IMR-90 (cell line): ENCODE data around the gene SULT1E1. TPM values are rescaled to one million over a fixed set of nuclear protein-coding genes. Genes with fewer than 3 reads are reported as not detected.

ENCODE experiments used
- ATAC-seq: fragments of 200-7000 bp; cut with Tn5 transposase; 2 replicates; pipeline ENCODE4 v1.9.1; 2020; ENCODE audit warnings: low read depth, mild to moderate bottlenecking, moderate library complexity
- BruUV-seq: library from RNA; stranded (reverse); fragments of 400-500 nt; replicated peaks from 2 replicates; lab custom pipeline; 2021; lab: Mats Ljungman, UMichigan
- CTCF ChIA-PET: fragments of 300-600 bp; formaldehyde crosslinking; extraction: SDS; loops from one replicate; lab custom pipeline; 2021; ENCODE audit warnings: antibody characterized with exemption; lab: Yijun Ruan, JAX
- POLR2A ChIA-PET: fragments of 300-600 bp; sonication (Branson Sonifier 250); formaldehyde crosslinking; loops from one replicate; lab custom pipeline; 2022; ENCODE audit warnings: antibody characterized with exemption; ENCODE audit not compliant: unreplicated experiment; lab: Charles Lee
- DNase-seq: peaks from one replicate; pipeline ENCODE4 v3.0.0; 2013
- H2AFZ ChIP-seq: replicated peaks from 2 replicates; pipeline ENCODE3; 2013; ENCODE audit warnings: low read length, mild to moderate bottlenecking; ENCODE audit not compliant: poor library complexity
- H2AK5ac ChIP-seq: 2 replicates; pipeline ENCODE4 v1.6.1; 2013; ENCODE audit warnings: low read depth, low read length, inconsistent platforms
- H2AK9ac ChIP-seq: replicated peaks from 2 replicates; pipeline ENCODE3; 2013; ENCODE audit warnings: mild to moderate bottlenecking, low read depth, low read length, moderate library complexity; ENCODE audit not compliant: poor library complexity
- H2BK120ac ChIP-seq: 2 replicates; pipeline ENCODE4 v1.6.1; 2013; ENCODE audit warnings: low read depth, low read length, inconsistent platforms
- H2BK15ac ChIP-seq: 3 replicates; pipeline ENCODE4 v1.6.1; 2013; ENCODE audit warnings: low read depth, low read length, inconsistent platforms
- H2BK20ac ChIP-seq: 2 replicates; pipeline ENCODE4 v1.6.1; 2013; ENCODE audit warnings: low read depth, mild to moderate bottlenecking, inconsistent platforms, low read length, moderate library complexity
- H2BK5ac ChIP-seq: 2 replicates; pipeline ENCODE4 v1.6.1; 2013; ENCODE audit warnings: mild to moderate bottlenecking, low read depth, low read length, inconsistent platforms; ENCODE audit not compliant: poor library complexity, severe bottlenecking
- H3K14ac ChIP-seq: replicated peaks from 2 replicates; pipeline ENCODE4 v1.6.1; 2013; ENCODE audit warnings: low read depth, low read length, inconsistent platforms
- H3K18ac ChIP-seq: 2 replicates; pipeline ENCODE4 v1.6.1; 2013; ENCODE audit warnings: low read depth, low read length, control low read depth
- H3K23ac ChIP-seq: 2 replicates; pipeline ENCODE4 v1.6.1; 2013; ENCODE audit warnings: low read depth, low read length, inconsistent platforms
- H3K27ac ChIP-seq: 2 replicates; pipeline ENCODE4 v1.5.1; 2013; ENCODE audit warnings: mild to moderate bottlenecking, control low read depth, low read length; ENCODE audit not compliant: insufficient read depth
- H3K27me3 ChIP-seq: 2 replicates; pipeline ENCODE4 v1.6.1; 2013; ENCODE audit warnings: low read length; ENCODE audit not compliant: control insufficient read depth, insufficient read depth
- H3K36me3 ChIP-seq: 2 replicates; pipeline ENCODE4 v1.6.1; 2013; ENCODE audit warnings: low read length, mixed read lengths; ENCODE audit not compliant: control insufficient read depth, insufficient read depth
- H3K4ac ChIP-seq: 2 replicates; pipeline ENCODE4 v1.6.1; 2013; ENCODE audit warnings: low read depth, low read length, inconsistent platforms
- H3K4me1 ChIP-seq: 2 replicates; pipeline ENCODE4 v1.6.1; 2013; ENCODE audit warnings: low read length, mixed read lengths; ENCODE audit not compliant: control insufficient read depth, insufficient read depth
- H3K4me2 ChIP-seq: 2 replicates; pipeline ENCODE4 v1.6.1; 2013; ENCODE audit warnings: low read depth, mild to moderate bottlenecking, control low read depth, low read length, moderate library complexity
- H3K4me3 ChIP-seq: 2 replicates; pipeline ENCODE4 v1.5.1; 2013; ENCODE audit warnings: low read depth, mild to moderate bottlenecking, control low read depth, low read length, moderate library complexity; ENCODE audit not compliant: insufficient read depth
- H3K56ac ChIP-seq: 2 replicates; pipeline ENCODE4 v1.6.1; 2013; ENCODE audit warnings: low read length, inconsistent platforms; ENCODE audit not compliant: insufficient read depth; ENCODE audit errors: extremely low read depth
- H3K79me1 ChIP-seq, 2 experiments: 2 replicates each; pipeline ENCODE4 v1.6.1; 2013; ENCODE audit warnings: low read length in 2 of 2, inconsistent platforms in 1 of 2, low read depth in 1 of 2
- H3K9ac ChIP-seq: 2 replicates; pipeline ENCODE4 v1.6.1; 2013; ENCODE audit warnings: low read depth, low read length, control low read depth
- H3K9me1 ChIP-seq: 2 replicates; pipeline ENCODE4 v1.6.1; 2013; ENCODE audit warnings: low read length, inconsistent platforms; ENCODE audit not compliant: insufficient read depth
- H3K9me3 ChIP-seq: 2 replicates; pipeline ENCODE4 v1.6.1; 2013; ENCODE audit warnings: low read length; ENCODE audit not compliant: control insufficient read depth, insufficient read depth
- H4K20me1 ChIP-seq: 2 replicates; pipeline ENCODE4 v1.6.1; 2013; ENCODE audit warnings: low read length, inconsistent platforms; ENCODE audit not compliant: insufficient read depth
- H4K5ac ChIP-seq: 2 replicates; pipeline ENCODE4 v1.6.1; 2013; ENCODE audit warnings: mild to moderate bottlenecking, low read depth, low read length, control low read depth
- H4K8ac ChIP-seq, 2 experiments: 2 replicates each; pipeline ENCODE4 v1.6.1; 2013; ENCODE audit warnings: low read depth in 2 of 2, low read length in 2 of 2, control low read depth in 1 of 2, inconsistent platforms in 1 of 2
- H4K91ac ChIP-seq: 2 replicates; pipeline ENCODE4 v1.6.1; 2013; ENCODE audit warnings: low read depth, low read length, inconsistent platforms; ENCODE audit not compliant: insufficient read depth
- BHLHE40 ChIP-seq: fragments of 150-350 bp; IDR thresholded peaks from 2 replicates; pipeline ENCODE4 v1.6.1; 2016; ENCODE audit warnings: mild to moderate bottlenecking, low read depth, low read length
- CEBPB ChIP-seq: IDR thresholded peaks from 2 replicates; pipeline ENCODE4 v1.6.1; 2012; ENCODE audit warnings: low read depth, low read length, improper control_type of control experiment
- CHD1 ChIP-seq: IDR thresholded peaks from 2 replicates; pipeline ENCODE4 v1.6.1; 2012; ENCODE audit warnings: low read depth, low read length, improper control_type of control experiment
- ELK1 ChIP-seq: fragments of 150-350 bp; IDR thresholded peaks from 2 replicates; pipeline ENCODE4 v1.6.1; 2016; ENCODE audit warnings: low read depth, mild to moderate bottlenecking, low read length, moderate library complexity, borderline replicate concordance
- FOS ChIP-seq: fragments of 150-350 bp; IDR thresholded peaks from 2 replicates; pipeline ENCODE4 v1.6.1; 2016; ENCODE audit warnings: low read depth, low read length
- MAFK ChIP-seq: IDR thresholded peaks from 2 replicates; pipeline ENCODE4 v1.6.1; 2012; ENCODE audit warnings: low read depth, low read length, improper control_type of control experiment
- MAZ ChIP-seq: IDR thresholded peaks from 2 replicates; pipeline ENCODE4 v1.6.1; 2012; ENCODE audit warnings: low read depth, mild to moderate bottlenecking, low read length, improper control_type of control experiment, moderate library complexity, borderline replicate concordance
- MXI1 ChIP-seq: IDR thresholded peaks from 2 replicates; pipeline ENCODE4 v1.6.1; 2012; ENCODE audit warnings: low read depth, mild to moderate bottlenecking, low read length, moderate library complexity, borderline replicate concordance
- NFE2L2 ChIP-seq: fragments of 150-350 bp; IDR thresholded peaks from 2 replicates; pipeline ENCODE4 v1.6.1; 2016; ENCODE audit warnings: low read depth, mild to moderate bottlenecking, low read length
- POLR2A ChIP-seq: IDR thresholded peaks from 2 replicates; pipeline ENCODE4 v1.6.1; 2012; ENCODE audit warnings: mild to moderate bottlenecking, low read depth, low read length
- RAD21 ChIP-seq: IDR thresholded peaks from 2 replicates; pipeline ENCODE4 v1.6.1; 2012; ENCODE audit warnings: low read length, improper control_type of control experiment
- RCOR1 ChIP-seq: IDR thresholded peaks from 2 replicates; pipeline ENCODE4 v1.6.1; 2012; ENCODE audit warnings: mild to moderate bottlenecking, low read length, improper control_type of control experiment; ENCODE audit not compliant: insufficient replicate concordance
- RFX5 ChIP-seq: IDR thresholded peaks from 2 replicates; pipeline ENCODE4 v1.8.0; 2012; ENCODE audit warnings: low read depth, mild to moderate bottlenecking, low read length, moderate library complexity
- SMC3 ChIP-seq: fragments of 150-350 bp; IDR thresholded peaks from 2 replicates; pipeline ENCODE4 v1.6.1; 2016; ENCODE audit warnings: low read depth, mild to moderate bottlenecking, antibody characterized with exemption, low read length, moderate library complexity
- USF2 ChIP-seq: fragments of 150-350 bp; IDR thresholded peaks from 2 replicates; pipeline ENCODE4 v1.6.1; 2017; ENCODE audit warnings: mild to moderate bottlenecking, antibody characterized with exemption, low read length, low read depth
- WGBS, 2 experiments: methylation state at CpG; one replicate each; pipeline versions ENCODE4 v1.1.5 to v1.1.7; 2013; ENCODE audit warnings: missing lambda C conversion rate in 2 of 2; ENCODE audit not compliant: insufficient read length in 1 of 2; ENCODE audit errors: extremely low coverage in 2 of 2; 5-methylcytosine and 5-hydroxymethylcytosine counted together
- dilution Hi-C: fragments of 300-500 bp; cut with HindIII; formaldehyde crosslinking; loops from one replicate; pipeline ENCODE4 v1.14.3; 2018; ENCODE audit warnings: low sequenced_read_pairs; ENCODE audit not compliant: unreplicated experiment
- in situ Hi-C: fragments of 300-500 bp; cut with MboI; formaldehyde crosslinking; loops from 3 replicates; pipeline ENCODE4 v1.14.3; 2019; ENCODE audit warnings: low sequenced_read_pairs, inconsistent platforms, mixed read lengths
- intact Hi-C: fragments of 100-400 bp; cut with micrococcal nuclease; formaldehyde crosslinking; loops from 2 replicates; pipeline ENCODE4 v1.10.0; 2022
- polyA plus RNA-seq, 3 experiments: library from polyadenylated mRNA; depleted of rRNA; stranded (reverse); fragments of >200 nt; gene quantifications; 2 replicates each; pipeline ENCODE4 v1.2.3, GENCODE V29; 2012; ENCODE audit warnings: low replicate concordance in 1 of 3
- total RNA-seq: library from RNA; depleted of rRNA; stranded (reverse); fragments of >200 nt; gene quantifications from 2 replicates; pipeline ENCODE4 v1.2.3, GENCODE V29; 2012
- TF ChIP-seq, protein P1 (sequence below): conservative IDR thresholded peaks from 2 replicates; pipeline ENCODE4 v1.5.1; 2012; ENCODE audit warnings: mild to moderate bottlenecking, low read depth, low read length, improper control_type of control experiment

The SULT1E1 gene
- total and polyA plus RNA-seq, 2 of the 4 experiments (the other 2 are of a cell fraction): not detected

DNA sequence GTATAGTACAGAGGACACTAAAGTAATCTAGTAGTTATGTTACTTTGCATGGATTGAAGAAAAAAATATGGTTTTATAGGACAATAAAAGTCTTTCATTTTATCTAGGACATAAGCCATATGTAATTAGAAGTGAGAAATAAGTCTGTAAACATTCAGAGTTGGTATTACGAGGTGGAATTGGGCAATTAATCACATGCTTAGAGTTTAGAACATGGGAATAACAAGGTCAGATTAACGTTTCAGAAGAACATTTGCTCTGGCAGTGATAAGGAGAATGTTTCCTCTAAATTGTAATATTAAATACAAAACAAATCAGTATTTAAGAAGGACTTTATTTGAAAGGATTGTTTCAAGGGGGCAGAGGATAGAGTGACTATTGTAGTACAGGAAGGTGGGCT, 15.6 kb upstream of the SULT1E1 start:
- no TSS peak for BruUV-seq

More for the DNA sequence above, 15.6 kb upstream of the SULT1E1 start:
- in situ Hi-C loops: no loop called here
- Histone ChIP-seq H3K4ac (no peak overlapping the region), H3K14ac (no peak overlapping the region), H3K56ac (no peak overlapping the region), H3K36me3 (no peaks in the 10 kb centered on the region), H3K4me1 (no peaks in the 10 kb centered on the region), H3K27me3 (no peaks in the 10 kb centered on the region), H3K4me2 (no peak overlapping the region), H3K27ac (no peak overlapping the region), H3K79me1 (no peaks in the 10 kb centered on the region), H2BK5ac (no peak overlapping the region), H2BK20ac (no peak overlapping the region), H3K4me3 (no peak overlapping the region), H3K9me3 (no peaks in the 10 kb centered on the region), H4K91ac (no peak overlapping the region), H2BK15ac (no peak overlapping the region), H2AFZ (no peak overlapping the region), H3K9me1 (no peaks in the 10 kb centered on the region), H4K20me1 (no peaks in the 10 kb centered on the region), H4K5ac (no peak overlapping the region), H3K23ac (no peak overlapping the region), H2AK5ac (no peak overlapping the region), H3K9ac (no peak overlapping the region), H4K8ac (no peak overlapping the region), H2BK120ac (no peak overlapping the region), H2AK9ac (no peak overlapping the region), H3K18ac (no peak overlapping the region)
- CTCF ChIA-PET: no interaction called here
- dilution Hi-C loops: no loop called here
- DNase-seq (no peak), ATAC-seq (no peak)
- no CpG with 5 or more reads among the region's 2 CpGs for WGBS, 2 experiments
- no peak for TF ChIP-seq CEBPB
- TF ChIP-seq NFE2L2: no peak
- no peak for TF ChIP-seq RFX5
- no peak for TF ChIP-seq USF2
- TF ChIP-seq MAFK: no peak
- no peak for TF ChIP-seq SMC3
- TF ChIP-seq MXI1: no peak
- TF ChIP-seq FOS: no peak
- TF ChIP-seq POLR2A: no peak
- no peak for TF ChIP-seq RCOR1
- TF ChIP-seq CHD1: no peak
- TF ChIP-seq ELK1: no peak
- no peak for TF ChIP-seq RAD21
- TF ChIP-seq, protein P1, sequence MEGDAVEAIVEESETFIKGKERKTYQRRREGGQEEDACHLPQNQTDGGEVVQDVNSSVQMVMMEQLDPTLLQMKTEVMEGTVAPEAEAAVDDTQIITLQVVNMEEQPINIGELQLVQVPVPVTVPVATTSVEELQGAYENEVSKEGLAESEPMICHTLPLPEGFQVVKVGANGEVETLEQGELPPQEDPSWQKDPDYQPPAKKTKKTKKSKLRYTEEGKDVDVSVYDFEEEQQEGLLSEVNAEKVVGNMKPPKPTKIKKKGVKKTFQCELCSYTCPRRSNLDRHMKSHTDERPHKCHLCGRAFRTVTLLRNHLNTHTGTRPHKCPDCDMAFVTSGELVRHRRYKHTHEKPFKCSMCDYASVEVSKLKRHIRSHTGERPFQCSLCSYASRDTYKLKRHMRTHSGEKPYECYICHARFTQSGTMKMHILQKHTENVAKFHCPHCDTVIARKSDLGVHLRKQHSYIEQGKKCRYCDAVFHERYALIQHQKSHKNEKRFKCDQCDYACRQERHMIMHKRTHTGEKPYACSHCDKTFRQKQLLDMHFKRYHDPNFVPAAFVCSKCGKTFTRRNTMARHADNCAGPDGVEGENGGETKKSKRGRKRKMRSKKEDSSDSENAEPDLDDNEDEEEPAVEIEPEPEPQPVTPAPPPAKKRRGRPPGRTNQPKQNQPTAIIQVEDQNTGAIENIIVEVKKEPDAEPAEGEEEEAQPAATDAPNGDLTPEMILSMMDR: no peak
- no peak for TF ChIP-seq BHLHE40
- TF ChIP-seq MAZ: no peak
- POLR2A ChIA-PET: no interaction called here
- intact Hi-C loops: no loop called here
